ENCODE results near the gene PLXNB1.
A peak's percentile ranks its signal among the peaks of the same experiment; 100 is the strongest.
"Not testable (repeated sequence)": the region's sequence is repeated elsewhere in the genome, so short reads cannot be mapped to it uniquely, and the experiment has no call there.

The PLXNB1 gene

GRCh38 chr3:48403533-48404439 lies 26.1 kb downstream of the PLXNB1 start:
- DNase-seq, result no peak

- no peak for DNase-seq
These were observed 27.0 kb downstream of the PLXNB1 start for GRCh38 chr3:48402907-48403306.

- no peak for DNase-seq
These were observed 27.6 kb downstream of the PLXNB1 start for GRCh38 chr3:48402281-48402732.

DNA sequence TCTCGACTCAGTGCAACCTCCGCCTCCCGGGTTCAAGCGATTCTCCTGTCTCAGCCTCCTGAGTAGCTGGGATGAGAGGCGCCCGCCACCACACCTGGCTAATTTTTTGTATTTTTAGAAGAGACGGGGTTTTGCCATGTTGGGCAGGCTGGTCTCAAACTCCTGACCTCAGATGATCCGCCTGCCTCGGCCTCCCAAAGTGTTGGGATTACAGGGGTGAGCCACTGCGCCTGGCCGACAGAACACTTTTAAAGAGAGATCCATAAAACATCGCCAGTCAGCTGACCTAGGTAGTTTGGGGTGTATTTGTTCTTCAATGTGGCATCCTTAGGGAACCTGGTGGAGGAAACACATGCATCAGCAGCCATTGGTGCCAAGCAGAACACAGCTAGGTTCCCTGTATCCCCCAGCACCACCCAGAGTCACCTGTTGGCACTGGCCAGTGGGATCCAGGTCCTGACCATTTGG lies 28.4 kb downstream of the PLXNB1 start:
- DNase-seq, result not testable (repeated sequence)

DNA sequence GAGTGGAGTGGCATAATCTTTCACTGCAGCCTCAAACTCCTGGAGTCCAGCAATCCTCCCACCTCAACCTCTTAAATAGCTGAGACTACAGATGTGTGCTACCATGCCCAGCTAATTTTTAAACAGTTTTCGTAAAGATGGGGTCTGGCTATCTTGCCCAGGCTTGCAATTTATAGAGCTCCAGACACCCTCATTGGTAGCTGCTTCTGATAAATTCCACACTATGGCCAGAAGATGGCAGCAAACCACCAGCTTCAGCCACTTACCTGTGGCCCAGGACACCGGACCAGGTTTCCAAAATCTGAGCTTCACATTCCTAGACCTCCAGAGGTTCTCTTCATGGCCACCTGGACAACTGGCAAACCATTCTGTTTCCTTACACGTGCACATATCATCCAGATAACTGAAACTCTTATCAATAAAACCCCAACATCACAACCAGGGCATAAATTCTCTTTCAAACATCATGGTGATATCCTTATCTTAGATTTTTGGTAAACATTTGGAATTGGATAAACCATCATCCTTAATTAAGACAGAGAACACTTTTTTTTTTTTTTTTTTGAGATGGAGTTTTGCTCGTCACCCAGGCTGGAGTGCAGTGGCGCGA lies 29.0 kb downstream of the PLXNB1 start:
- DNase-seq, result no peak

DNA sequence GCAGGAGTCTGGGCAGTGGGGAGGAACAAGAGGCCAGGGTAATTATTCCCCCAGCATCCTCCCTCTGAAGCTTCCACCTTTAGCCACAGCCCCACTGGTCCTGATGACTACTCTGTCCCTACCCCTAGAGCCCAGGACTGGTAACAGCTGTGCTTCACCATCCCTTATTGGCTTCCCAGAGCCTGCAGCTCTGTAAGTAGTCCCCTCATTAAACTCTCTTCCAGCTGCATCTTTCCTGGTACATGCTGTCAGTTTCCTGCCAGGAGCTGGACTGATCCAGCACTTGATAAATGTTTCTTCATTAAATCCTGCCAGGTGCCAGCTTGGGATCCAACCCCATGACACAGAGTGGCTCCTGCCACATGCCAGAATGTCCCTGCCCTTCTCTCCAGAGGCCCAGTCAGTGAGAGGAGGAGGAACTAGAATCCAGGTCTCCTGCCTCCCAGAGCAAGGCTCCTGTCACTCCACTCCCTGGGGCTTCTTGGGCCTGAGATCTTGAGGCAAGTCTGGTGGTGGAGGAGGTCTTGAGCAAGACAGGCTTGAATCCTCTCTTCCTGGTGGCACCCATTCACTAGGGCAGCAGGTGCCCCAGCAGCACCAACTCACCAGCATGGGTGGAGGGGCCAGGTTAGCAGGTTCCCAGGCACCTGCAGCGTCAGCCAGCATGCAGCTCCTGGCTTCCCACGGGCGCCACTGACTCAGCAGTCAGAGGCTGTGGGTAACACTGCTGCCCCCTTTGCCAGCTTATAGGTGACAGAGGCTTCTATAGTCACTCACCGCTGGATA lies 30.3 kb downstream of the PLXNB1 start:
- DNase-seq, result no peak

DNA sequence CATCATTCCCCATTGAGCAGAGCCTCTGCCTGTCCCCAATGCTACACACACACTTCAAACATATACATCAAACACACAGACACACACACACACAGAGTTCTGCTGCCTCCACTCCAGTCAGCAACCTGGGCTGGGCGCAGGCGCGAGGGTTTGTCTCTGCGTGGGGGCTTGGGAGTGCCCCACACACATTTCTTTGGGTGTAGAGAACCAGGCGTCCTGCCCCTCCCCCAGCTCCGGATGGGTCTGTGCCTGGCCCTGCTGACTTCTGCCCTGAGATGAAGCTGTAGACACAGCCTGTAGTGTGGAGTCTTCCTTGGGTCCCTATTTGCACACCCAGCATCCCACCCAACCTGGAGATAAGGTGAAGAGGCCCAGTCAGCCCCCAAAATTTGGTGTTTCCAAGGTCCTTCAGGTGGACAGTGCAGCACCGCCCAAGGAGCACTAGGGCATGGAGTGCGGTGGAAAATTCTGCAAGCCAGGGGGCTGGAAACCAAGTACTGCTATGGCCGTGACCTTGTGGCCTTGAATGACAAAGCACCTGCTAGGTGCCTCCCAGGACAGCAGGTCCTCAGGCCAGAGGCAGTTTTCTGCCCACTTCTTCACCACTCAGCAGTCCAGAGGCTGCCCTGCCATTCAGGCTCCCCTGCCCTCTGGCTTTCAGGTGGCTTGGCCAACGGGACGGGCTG lies 31.0 kb downstream of the PLXNB1 start:
- DNase-seq, result no peak

GRCh38 chr3:48397767-48398681 lies 31.9 kb downstream of the PLXNB1 start:
- DNase-seq, result no peak

DNA sequence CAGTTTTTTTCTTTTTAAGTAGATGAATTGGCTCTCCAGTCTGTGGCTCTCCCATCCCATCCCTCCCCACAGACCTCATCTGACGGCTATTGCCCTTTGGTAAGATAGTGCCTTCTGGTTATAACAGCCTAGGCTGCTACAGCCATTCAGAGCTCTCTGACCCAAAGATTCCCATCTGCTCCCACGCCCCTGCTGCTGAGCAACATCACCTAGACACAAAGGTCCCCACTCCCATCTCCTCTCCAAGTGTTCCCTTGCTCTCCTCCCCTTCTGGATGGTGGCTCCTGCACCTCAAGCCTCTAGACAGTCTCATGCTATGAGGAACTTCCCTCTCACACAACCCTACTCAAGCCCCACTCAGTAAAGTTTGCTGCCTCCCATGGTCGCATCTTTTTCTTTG lies 34.2 kb downstream of the PLXNB1 start:
- DNase-seq, result no peak

GRCh38 chr3:48394391-48394790 lies 35.5 kb downstream of the PLXNB1 start:
- no peak for DNase-seq

DNA sequence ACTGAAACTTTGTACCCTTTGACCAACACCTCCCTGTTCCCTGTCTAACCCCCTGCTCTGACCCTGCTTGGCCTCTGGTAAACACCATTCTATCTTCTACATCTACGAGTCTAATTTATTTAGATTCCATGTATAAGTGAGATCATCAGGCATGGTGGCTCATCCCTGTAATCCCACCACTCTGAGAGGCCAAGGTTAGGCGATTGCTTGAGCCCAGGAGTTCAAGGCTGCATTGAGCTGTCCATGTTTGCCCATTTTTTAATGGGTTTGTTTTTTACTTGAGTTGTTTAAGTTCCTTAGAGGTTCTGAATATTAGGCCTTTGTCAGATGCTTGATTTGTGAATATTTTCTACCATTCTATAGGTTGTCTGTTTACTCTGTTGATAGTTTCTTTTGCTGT lies 40.9 kb downstream of the PLXNB1 start:
- no peak for DNase-seq

DNA sequence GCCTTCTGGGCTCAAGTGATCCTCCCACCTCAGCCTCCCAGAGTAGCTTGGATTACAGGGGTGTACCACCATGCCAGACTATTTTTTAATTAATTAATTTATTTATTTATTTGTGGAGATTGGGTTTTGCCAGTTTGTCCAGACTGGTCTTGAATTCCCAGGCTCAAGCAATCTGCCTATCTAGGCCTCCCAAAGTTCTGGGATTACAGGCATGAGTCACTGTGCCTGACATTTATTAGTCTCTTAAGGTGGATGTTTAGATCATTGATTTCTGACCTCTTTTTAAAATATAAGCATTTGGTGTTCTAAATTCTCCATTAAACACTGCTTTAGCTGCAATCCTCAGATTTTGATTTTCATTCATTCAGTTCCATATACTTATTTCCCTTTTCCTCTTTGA lies 42.3 kb downstream of the PLXNB1 start:
- no peak for DNase-seq

DNA sequence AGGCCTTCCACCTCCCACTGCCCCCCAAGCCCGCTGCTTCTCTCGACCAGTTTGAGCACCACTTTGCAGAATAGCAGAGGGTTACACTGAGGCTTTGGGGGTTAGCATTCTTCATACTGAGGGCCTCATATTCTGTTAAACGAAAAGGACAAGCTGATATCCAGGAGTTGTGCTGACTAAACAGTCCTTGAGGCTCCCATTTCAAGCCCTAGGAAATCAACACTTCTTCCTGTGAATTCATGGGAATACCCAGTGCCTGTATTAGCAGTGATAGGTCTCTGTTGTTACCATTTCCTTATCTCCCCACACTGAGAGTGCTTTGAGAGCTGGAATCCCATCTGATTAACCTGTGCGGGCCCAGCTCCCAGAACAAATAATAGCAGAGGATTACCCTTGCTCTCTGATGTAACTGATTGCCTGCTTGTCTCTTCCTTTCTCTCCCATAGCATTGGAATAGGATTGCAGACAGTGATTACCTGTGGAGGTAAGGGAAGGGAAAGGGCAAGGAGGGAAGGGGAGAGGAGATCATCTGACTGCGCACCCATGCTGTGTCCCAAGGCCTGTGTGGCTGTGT lies 56.9 kb downstream of the PLXNB1 start:
- no peak for DNase-seq

- no peak for DNase-seq
These were observed 57.5 kb downstream of the PLXNB1 start for GRCh38 chr3:48372377-48372770.

- DNase-seq, result no peak
These were observed 58.1 kb downstream of the PLXNB1 start, which contains the start of gene FBXW12 for GRCh38 chr3:48371651-48372376. TSS of gene FBXW12 (plus strand) at chr3:48372219. CDS start at chr3:48372768, 549 bp downstream.

GRCh38 chr3:48370333-48370713 lies 59.6 kb downstream of the PLXNB1 start:
- no peak for DNase-seq

DNA sequence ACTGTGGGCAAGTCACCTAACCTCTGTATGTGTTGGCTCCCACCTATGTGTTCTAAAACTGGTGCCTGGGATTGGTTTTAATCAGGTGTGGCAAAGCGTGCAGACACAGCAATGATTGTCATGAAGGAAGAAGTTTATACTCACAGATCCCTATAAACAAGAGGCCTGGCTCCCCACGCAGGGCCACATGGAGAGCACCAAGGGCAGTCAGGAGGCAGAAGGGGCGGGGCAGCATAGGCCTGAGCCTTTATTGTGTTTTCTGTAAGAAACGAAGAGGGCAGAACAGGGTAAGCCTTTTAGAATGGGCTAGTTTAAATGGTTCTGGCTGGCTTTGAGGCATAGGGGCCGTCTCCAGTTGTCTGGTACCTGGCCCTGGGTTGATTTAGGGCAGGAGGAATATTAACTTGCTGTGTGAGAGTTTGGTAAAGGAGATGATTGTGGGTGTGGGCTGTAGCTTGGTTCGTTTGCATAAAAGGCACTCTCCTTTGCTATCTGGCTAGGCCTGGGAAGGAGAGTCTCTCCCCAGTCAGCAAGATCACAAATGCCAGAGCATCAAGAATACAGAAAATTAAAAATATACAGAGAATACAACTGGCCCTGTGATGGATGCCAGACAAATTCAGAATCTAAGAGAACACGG lies 60.1 kb downstream of the PLXNB1 start:
- DNase-seq, result no peak

GRCh38 chr3:48367201-48367600 lies 62.7 kb downstream of the PLXNB1 start:
- peak; percentile 8 for DNase-seq

GRCh38 chr3:48364840-48365239 lies 65.0 kb downstream of the PLXNB1 start:
- no peak for DNase-seq

GRCh38 chr3:48361928-48362327 lies 68.0 kb downstream of the PLXNB1 start:
- DNase-seq, result no peak
